ENCODE data around the gene EPS15. TPM values are rescaled to one million over a fixed set of nuclear protein-coding genes. Genes with fewer than 3 reads are reported as not detected.
A peak's percentile ranks its signal among the peaks of the same experiment; 100 is the strongest.
"Not testable (repeated sequence)": the region's sequence is repeated elsewhere in the genome, so short reads cannot be mapped to it uniquely, and the experiment has no call there.

Gene EPS15
- total and polyA plus RNA-seq, 5 experiments from 2014 or later, result 29.5 to 53.8 (median 41.1) TPM

DNA sequence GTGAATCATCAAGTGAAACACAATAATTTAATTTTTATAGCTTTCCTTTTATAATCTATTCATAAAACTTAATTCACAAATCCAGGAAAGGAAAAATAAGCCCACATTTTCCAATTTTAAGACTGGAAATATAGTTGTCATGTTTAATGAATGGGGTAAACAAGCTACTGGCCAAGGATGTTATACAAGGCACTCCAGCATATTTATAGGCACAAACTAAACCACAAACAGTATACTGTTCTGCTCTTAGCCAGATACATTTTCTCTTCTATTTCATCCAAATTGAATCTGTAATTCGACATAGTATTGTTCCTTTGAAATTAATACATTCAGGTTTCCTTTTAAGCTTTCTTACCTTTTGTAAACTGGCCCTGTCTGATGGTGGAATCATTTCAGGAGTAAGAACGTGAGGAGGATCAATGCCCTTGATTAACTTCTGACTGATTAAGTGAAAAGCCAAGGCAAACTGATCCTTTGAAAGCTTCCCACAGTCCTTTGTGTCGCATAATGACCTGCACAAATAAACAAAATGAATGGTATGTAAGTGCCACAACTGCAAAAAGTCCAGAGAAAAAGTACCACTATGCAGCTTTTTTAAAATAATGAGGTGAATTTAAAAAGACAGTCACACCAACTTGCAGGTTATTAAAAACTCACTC, 74.4 kb downstream of the EPS15 start:
- DNase-seq, result no peak
- no peak for ATAC-seq
- peaks cover 2 to 13% (median 9%) of the 10 kb centered on the region in 4 donors for H3K4me1 Mint-ChIP-seq
- H3K9me3 Mint-ChIP-seq, result no peaks in the 10 kb centered on the region
- H3K36me3 Mint-ChIP-seq, result peaks cover 4 to 83% (median 29%) of the 10 kb centered on the region in 3 donors
- H3K27me3 Mint-ChIP-seq, result no peaks in the 10 kb centered on the region
- no peak overlapping the region for H3K4me3 Mint-ChIP-seq
- POLR2A ChIA-PET, result no interaction called here
- H3K27ac Mint-ChIP-seq, result no peak overlapping the region

DNA sequence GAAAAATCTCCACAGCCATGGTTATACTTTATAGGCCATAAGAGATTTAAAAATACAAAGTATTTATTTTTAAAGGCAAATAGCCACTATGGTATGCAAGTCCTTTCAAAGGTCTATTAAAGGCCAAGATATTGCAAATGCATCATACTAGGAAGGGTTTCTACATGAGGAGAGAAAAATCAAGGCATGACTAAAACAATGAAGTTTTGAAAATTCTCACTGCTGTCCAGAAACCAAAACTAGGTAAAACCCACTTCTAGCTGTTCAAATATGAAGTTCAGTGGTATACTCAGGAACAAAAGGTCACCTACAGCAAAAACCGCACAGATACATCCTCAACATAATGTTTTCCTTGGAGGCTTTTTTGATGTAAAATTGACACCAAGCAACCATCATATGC, 75.0 kb downstream of the EPS15 start:
- no peaks in the 10 kb centered on the region for H3K27me3 Mint-ChIP-seq
- no peak for DNase-seq
- H3K9me3 Mint-ChIP-seq, result no peaks in the 10 kb centered on the region
- no peak for ATAC-seq
- H3K36me3 Mint-ChIP-seq, result peaks cover 5 to 83% (median 29%) of the 10 kb centered on the region in 3 donors
- H3K4me3 Mint-ChIP-seq, result no peak overlapping the region
- POLR2A ChIA-PET, result no interaction called here
- H3K4me1 Mint-ChIP-seq, result peaks cover 2 to 13% (median 7%) of the 10 kb centered on the region in 4 donors
- no peak overlapping the region for H3K27ac Mint-ChIP-seq

- Mint-ChIP-seq H3K4me3 (no peak overlapping the region), H3K4me1 (peaks cover 2 to 15% (median 6%) of the 10 kb centered on the region in 4 donors), H3K36me3 (peaks cover 10 to 88% (median 35%) of the 10 kb centered on the region in 3 donors), H3K27me3 (no peaks in the 10 kb centered on the region), H3K27ac (peak overlapping the region in 1 of 10 donors; percentile 44), H3K9me3 (no peaks in the 10 kb centered on the region)
- DNase-seq (no peak), ATAC-seq (no peak)
- POLR2A ChIA-PET, result no interaction called here
Measured at GRCh38 chr1:51443555-51443954, 75.5 kb downstream of the EPS15 start.

GRCh38 chr1:51442616-51443015, 76.5 kb downstream of the EPS15 start:
- Mint-ChIP-seq H3K4me1 (peaks cover 2 to 15% (median 5%) of the 10 kb centered on the region in 4 donors), H3K27me3 (no peaks in the 10 kb centered on the region), H3K27ac (peak overlapping the region in 3 of 10 donors; percentile 39 to 76 (median 64)), H3K4me3 (no peak overlapping the region), H3K36me3 (peaks cover 11 to 84% (median 32%) of the 10 kb centered on the region in 3 donors), H3K9me3 (no peaks in the 10 kb centered on the region)
- POLR2A ChIA-PET, result no interaction called here
- ATAC-seq, result no peak
- no peak for DNase-seq

DNA sequence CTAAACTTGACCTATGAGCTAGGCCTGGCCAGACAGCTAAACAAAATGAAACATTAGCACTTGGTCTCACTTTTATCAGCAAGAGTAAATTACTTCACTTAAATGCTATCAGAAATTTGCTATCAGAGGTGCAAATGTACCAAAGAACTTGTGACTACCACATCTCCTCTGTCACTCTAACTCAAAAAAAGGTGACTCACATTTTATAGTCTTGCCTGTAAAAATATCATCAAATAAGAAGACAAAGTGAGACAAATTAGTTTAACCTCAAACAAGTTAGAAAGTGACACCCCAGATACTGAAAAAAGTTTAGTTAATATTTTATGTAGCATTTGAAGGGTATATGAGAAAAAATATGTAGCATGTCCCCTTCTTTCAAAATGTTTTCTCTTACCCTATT, 76.9 kb downstream of the EPS15 start:
- H3K4me3 Mint-ChIP-seq, result no peak overlapping the region
- DNase-seq, result no peak
- POLR2A ChIA-PET, result no interaction called here
- no peaks in the 10 kb centered on the region for H3K9me3 Mint-ChIP-seq
- H3K36me3 Mint-ChIP-seq, result peaks cover 11 to 80% (median 32%) of the 10 kb centered on the region in 3 donors
- no peak for ATAC-seq
- peaks cover 2 to 15% (median 5%) of the 10 kb centered on the region in 4 donors for H3K4me1 Mint-ChIP-seq
- H3K27me3 Mint-ChIP-seq, result no peaks in the 10 kb centered on the region
- H3K27ac Mint-ChIP-seq, result peak overlapping the region in 3 of 10 donors; percentile 39 to 76 (median 64)

GRCh38 chr1:51439895-51440294, 79.2 kb downstream of the EPS15 start:
- peaks cover 5 to 25% (median 12%) of the 10 kb centered on the region in 4 donors for H3K4me1 Mint-ChIP-seq
- peaks cover 21 to 74% (median 33%) of the 10 kb centered on the region in 3 donors for H3K36me3 Mint-ChIP-seq
- no peak overlapping the region for H3K27ac Mint-ChIP-seq
- DNase-seq (no peak), ATAC-seq (no peak)
- POLR2A ChIA-PET, result interaction anchor here (0.6 kb wide), 1 partner anchor 86 kb away, joined by 3 read pairs; no protein-coding TSS in a partner anchor
- no peaks in the 10 kb centered on the region for H3K27me3 Mint-ChIP-seq
- H3K9me3 Mint-ChIP-seq, result no peaks in the 10 kb centered on the region
- no peak overlapping the region for H3K4me3 Mint-ChIP-seq

- POLR2A ChIA-PET, result no interaction called here
- Mint-ChIP-seq H3K36me3 (peaks cover 19 to 74% (median 34%) of the 10 kb centered on the region in 3 donors), H3K9me3 (no peaks in the 10 kb centered on the region), H3K4me3 (no peak overlapping the region), H3K27ac (no peak overlapping the region), H3K27me3 (no peaks in the 10 kb centered on the region), H3K4me1 (peaks cover 8 to 32% (median 19%) of the 10 kb centered on the region in 4 donors)
- no peak for ATAC-seq
- DNase-seq, result no peak
Measured at GRCh38 chr1:51439053-51439452, 80.0 kb downstream of the EPS15 start.

DNA sequence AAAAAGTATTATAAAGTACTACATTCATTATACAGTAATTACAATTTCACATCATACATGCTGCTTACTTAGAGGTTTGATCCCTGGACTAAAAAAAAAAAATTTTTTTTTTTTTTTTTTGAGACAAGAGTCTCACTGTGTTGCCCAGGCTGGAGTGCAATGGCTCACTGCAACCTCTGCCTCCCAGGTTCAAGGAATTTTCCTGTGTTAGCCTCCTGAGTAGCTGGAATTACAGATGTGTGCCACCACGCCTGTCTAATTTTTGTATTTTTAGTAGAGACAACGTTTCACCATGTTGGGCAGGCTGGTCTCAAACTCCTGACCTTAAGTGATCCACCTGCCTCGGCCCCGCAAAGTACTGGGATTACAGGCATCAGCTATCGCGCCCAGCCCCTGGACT, 81.7 kb downstream of the EPS15 start:
- DNase-seq, H3K9me3 Mint-ChIP-seq, ATAC-seq, POLR2A ChIA-PET, H3K4me3 Mint-ChIP-seq, H3K27ac Mint-ChIP-seq, H3K27me3 Mint-ChIP-seq: not testable (repeated sequence)
- H3K4me1 Mint-ChIP-seq, result peaks cover 16 to 35% (median 25%) of the 10 kb centered on the region in 4 donors
- H3K36me3 Mint-ChIP-seq, result peaks cover 17 to 65% (median 28%) of the 10 kb centered on the region in 3 donors

DNA sequence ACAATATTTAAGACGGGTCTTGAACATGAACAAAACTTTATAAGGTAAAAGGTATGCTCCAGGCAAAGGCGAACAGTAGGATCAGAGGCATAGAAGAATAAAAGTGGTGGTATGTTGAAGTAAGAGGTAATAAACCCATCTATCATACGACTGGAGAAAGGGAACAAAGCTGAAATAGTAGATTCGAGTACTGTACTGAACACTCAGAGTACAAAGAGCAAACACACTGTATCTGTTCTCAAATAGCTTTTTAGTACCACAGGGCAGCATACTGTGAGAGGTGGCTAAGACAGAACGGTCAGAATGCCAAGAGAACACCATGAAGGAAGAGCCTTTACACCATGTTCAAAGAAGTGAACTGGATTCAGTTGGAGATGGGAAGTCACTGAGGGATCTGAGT, 83.2 kb downstream of the EPS15 start:
- H3K27ac Mint-ChIP-seq, result peak overlapping the region in 1 of 10 donors; percentile 1
- no peak overlapping the region for H3K4me3 Mint-ChIP-seq

DNA sequence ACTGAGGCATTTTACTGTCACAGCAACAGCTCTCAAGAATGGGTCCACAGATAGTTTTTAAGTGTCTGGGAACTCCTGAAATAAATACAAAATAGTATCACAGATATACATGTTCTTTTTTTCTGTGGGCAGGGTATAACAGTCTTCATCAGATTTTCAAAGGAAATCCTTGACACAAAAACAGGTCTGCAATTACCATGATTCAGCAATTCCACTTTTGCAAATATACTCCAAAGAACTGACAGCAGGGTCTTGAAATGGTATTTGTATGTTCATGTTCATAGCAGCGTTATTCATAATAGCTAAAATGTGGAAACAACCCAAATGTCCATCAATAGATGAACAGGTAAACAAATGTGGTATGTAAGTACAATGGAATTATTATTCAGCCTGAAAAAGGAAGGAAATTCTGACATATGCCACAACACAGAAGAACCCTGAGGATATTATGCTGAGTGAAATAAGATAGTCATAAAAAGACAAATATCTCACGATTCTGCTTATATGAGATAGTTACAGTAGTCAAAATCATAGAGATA, 85.0 kb downstream of the EPS15 start:
- Mint-ChIP-seq H3K27me3 (no peaks in the 10 kb centered on the region), H3K27ac (peak overlapping the region in 7 of 10 donors; percentile 13 to 85 (median 62)), H3K4me3 (peak overlapping the region in 7 of 10 donors; percentile 1 to 50 (median 27)), H3K9me3 (peaks cover 0 to under 1% (median 0%) of the 10 kb centered on the region in 9 donors), H3K4me1 (peaks cover 18 to 37% (median 32%) of the 10 kb centered on the region in 4 donors), H3K36me3 (peaks cover 16 to 47% (median 29%) of the 10 kb centered on the region in 3 donors)
- DNase-seq (no peak), ATAC-seq (no peak)
- POLR2A ChIA-PET, result no interaction called here

More for the DNA sequence above, 83.2 kb downstream of the EPS15 start:
- Mint-ChIP-seq H3K36me3 (peaks cover 17 to 51% (median 28%) of the 10 kb centered on the region in 3 donors), H3K27me3 (no peaks in the 10 kb centered on the region), H3K9me3 (no peaks in the 10 kb centered on the region), H3K4me1 (peaks cover 16 to 32% (median 25%) of the 10 kb centered on the region in 4 donors)
- POLR2A ChIA-PET, result no interaction called here
- DNase-seq (no peak), ATAC-seq (no peak)

DNA sequence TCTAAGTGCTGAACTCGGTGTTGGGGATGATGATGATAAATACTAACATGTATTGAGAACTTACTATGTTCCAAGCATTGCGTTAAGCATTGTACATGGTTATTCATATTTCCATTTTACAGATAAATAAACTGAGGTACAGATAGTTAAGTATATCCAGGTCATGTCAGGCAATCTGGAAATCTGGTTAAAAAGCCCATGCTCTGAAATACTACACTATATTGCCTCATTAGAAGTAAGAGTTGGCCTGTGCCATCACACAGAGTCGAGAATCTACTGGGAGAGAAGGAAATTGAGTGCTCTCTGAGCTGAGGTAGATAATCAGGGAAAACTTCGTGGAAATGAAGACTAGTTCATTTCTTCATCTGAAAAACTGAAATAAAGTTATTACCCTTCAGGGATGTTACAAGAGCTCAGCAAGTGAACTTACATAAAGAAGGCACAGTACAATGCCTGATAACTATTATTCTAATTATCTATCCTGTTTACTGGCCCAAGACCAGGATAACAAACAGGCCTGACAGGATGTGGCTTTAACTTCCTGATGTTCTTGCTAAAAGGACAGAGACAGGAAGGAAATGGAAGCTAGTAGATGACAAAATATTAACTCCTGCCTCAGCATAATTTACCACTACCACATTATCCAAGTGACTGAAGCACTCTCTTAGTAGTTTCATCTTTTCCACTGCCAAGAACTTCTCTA, 85.6 kb downstream of the EPS15 start:
- Mint-ChIP-seq H3K4me3 (peak overlapping the region in 7 of 10 donors; percentile 1 to 50 (median 27)), H3K36me3 (peaks cover 11 to 47% (median 29%) of the 10 kb centered on the region in 3 donors), H3K27ac (peak overlapping the region in 8 of 10 donors; percentile 13 to 85 (median 60)), H3K4me1 (peaks cover 18 to 35% (median 32%) of the 10 kb centered on the region in 4 donors), H3K9me3 (peaks cover 0 to 6% (median under 1%) of the 10 kb centered on the region in 9 donors), H3K27me3 (no peaks in the 10 kb centered on the region)
- POLR2A ChIA-PET, result no interaction called here
- ATAC-seq, result no peak
- DNase-seq, result no peak

GRCh38 chr1:51432146-51432545, 86.9 kb downstream of the EPS15 start:
- H3K36me3 Mint-ChIP-seq, result peaks cover 23 to 56% (median 42%) of the 10 kb centered on the region in 3 donors
- DNase-seq, result no peak
- no peaks in the 10 kb centered on the region for H3K27me3 Mint-ChIP-seq
- peak overlapping the region in 2 of 10 donors; percentile 71 to 86 for H3K27ac Mint-ChIP-seq
- H3K4me1 Mint-ChIP-seq, result peaks cover 20 to 35% (median 32%) of the 10 kb centered on the region in 4 donors
- POLR2A ChIA-PET, result no interaction called here
- no peak overlapping the region for H3K4me3 Mint-ChIP-seq
- H3K9me3 Mint-ChIP-seq, result peaks cover 0 to 16% (median 4%) of the 10 kb centered on the region in 9 donors
- ATAC-seq, result no peak

DNA sequence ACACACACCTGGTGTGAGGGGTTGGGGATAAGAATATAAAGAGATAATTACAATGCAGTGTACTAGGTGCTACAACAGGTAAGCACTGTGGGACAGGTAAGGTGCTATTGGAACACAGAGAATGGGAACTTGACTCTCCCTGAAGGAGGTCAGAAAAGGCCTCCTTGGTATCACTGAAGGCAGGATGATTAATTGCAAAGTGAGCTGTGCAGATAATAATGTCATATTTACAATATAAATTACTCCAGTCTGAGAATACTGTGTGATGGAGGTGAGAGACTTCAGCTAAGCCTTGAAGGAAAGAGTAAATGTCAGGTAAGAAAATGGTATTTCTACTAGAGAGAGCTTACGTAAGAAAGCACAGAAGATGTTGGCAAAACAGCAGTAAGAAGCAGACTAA, 91.6 kb downstream of the EPS15 start:
- peaks cover 0 to 16% (median 4%) of the 10 kb centered on the region in 9 donors for H3K9me3 Mint-ChIP-seq
- DNase-seq (no peak), ATAC-seq (no peak)
- no peaks in the 10 kb centered on the region for H3K27me3 Mint-ChIP-seq
- H3K27ac Mint-ChIP-seq, result peak overlapping the region in 1 of 10 donors; percentile 22
- H3K4me1 Mint-ChIP-seq, result peaks cover 4 to 16% (median 6%) of the 10 kb centered on the region in 4 donors
- H3K36me3 Mint-ChIP-seq, result peaks cover 21 to 48% (median 35%) of the 10 kb centered on the region in 3 donors
- POLR2A ChIA-PET, result no interaction called here
- no peak overlapping the region for H3K4me3 Mint-ChIP-seq
